Adrenal gland (tissue), 12 donors: Measurements from ENCODE around the gene CSTPP1. TPM values are rescaled to one million over a fixed set of nuclear protein-coding genes. Genes with fewer than 3 reads are reported as not detected.

Experiments used
- DNase-seq, 7 donors: peaks; one replicate each; pipeline ENCODE4 v3.0.0-alpha.2; 2019 to 2020
- H3K27ac ChIP-seq, 5 donors: fragments of 200-600 bp; sonication (generic) in 4 of 5; 1 replicate in 3 of 5; 2 replicates in 2 of 5; pipeline versions ENCODE4 v1.5.1 to v1.8.0; 2016 to 2020; ENCODE audit warnings: mild to moderate bottlenecking in 1 of 5
- H3K27me3 ChIP-seq: fragments of 200-600 bp; 2 replicates; pipeline ENCODE4 v1.8.0; 2021
- H3K36me3 ChIP-seq, 2 donors: fragments of 200-600 bp; replicated peaks in 1 of 2; 1 replicate in 1 of 2; 2 replicates in 1 of 2; pipeline versions ENCODE4 v1.5.1 to v1.8.0; 2018 to 2022
- H3K4me1 ChIP-seq, 2 donors: fragments of 200-600 bp; replicated peaks in 1 of 2; 1 replicate in 1 of 2; 2 replicates in 1 of 2; pipeline versions ENCODE4 v1.5.1 to v1.8.0; 2018 to 2021
- H3K4me3 ChIP-seq, 4 donors: fragments of 200-600 bp; sonication (generic) in 3 of 4; one replicate each; pipeline ENCODE4 v1.5.1; 2016 to 2018
- H3K9me3 ChIP-seq, 3 donors: fragments of 200-600 bp; sonication (generic) in 1 of 3; replicated peaks in 1 of 3; 1 replicate in 2 of 3; 2 replicates in 1 of 3; pipeline versions ENCODE4 v1.5.1 to v1.8.0; 2016 to 2021
- POLR2A ChIP-seq, 2 donors: fragments of 450-650 bp; IDR thresholded peaks; one replicate each; pipeline ENCODE4 v1.6.1; 2017; ENCODE audit warnings: antibody characterized with exemption in 2 of 2, mild to moderate bottlenecking in 2 of 2, moderate library complexity in 1 of 2
- WGBS, 4 donors: extraction: QIAGEN DNeasy Blood & Tissue Kit in 2 of 4; methylation state at CpG; one replicate each; pipeline versions ENCODE4 v1.1.5 to v1.1.7; 2013 to 2017; 5-methylcytosine and 5-hydroxymethylcytosine counted together
- intact Hi-C, 2 donors: fragments of 100-400 bp; cut with DNase I; formaldehyde crosslinking; loops; one replicate each; pipeline versions ENCODE4 v1.14.1 to v1.15.0; 2022 to 2023
- polyA plus RNA-seq, 3 donors: library from polyadenylated mRNA; stranded (reverse); fragments of 200-250 nt in 2 of 3; fragments of 350-450 nt in 1 of 3; fragmentation: Illumina TruSeq in 1 of 3; extraction: RNeasy Lipid Tissue Mini Kit (QIAGEN cat#74804) in 1 of 3; gene quantifications; one replicate each; pipeline ENCODE4 v1.2.3, GENCODE V29; 2013 to 2014
- total RNA-seq, 9 donors: library from RNA; depleted of rRNA in 4 of 9; stranded (reverse); fragments of >200 nt in 4 of 9; fragments of 120-200 nt in 1 of 9; fragmentation: NEBNext Ultra II Directional in 1 of 9; extraction: Animal tissue kit (Norgen Biotek cat#: 25700) in 1 of 9; gene quantifications; one replicate each; pipeline versions ENCODE4 v1.1.0 to v1.2.4, GENCODE V29; 2013 to 2023
- TF ChIP-seq, protein P1 (sequence below), 6 experiments: fragments of 450-650 bp in 4 of 6; fragments of 200-600 bp in 2 of 6; sonication (generic) in 1 of 6; IDR thresholded peaks; 1 replicate in 5 of 6; 2 replicates in 1 of 6; pipeline versions ENCODE4 v1.5.1 to v1.8.0; 2016 to 2021; ENCODE audit warnings: antibody characterized with exemption in 6 of 6, mild to moderate bottlenecking in 2 of 6, moderate library complexity in 1 of 6
- donor health status: healthy with polysubstance abuse.
- donor health status: Bipolar disorder and iron deficiency.
- donor health status: DM: yes; HTN: yes; CAD: no.
- donor health status: DM: no; HTN: no; CAD: no.
- donor health status: DM: no; HTN: no; CAD: no.
- donor health status: DM: yes; HTN: yes; CAD: no.

The CSTPP1 gene
- total and polyA plus RNA-seq, 12 donors = 17.6 to 63.0 (median 24.4) TPM

DNA sequence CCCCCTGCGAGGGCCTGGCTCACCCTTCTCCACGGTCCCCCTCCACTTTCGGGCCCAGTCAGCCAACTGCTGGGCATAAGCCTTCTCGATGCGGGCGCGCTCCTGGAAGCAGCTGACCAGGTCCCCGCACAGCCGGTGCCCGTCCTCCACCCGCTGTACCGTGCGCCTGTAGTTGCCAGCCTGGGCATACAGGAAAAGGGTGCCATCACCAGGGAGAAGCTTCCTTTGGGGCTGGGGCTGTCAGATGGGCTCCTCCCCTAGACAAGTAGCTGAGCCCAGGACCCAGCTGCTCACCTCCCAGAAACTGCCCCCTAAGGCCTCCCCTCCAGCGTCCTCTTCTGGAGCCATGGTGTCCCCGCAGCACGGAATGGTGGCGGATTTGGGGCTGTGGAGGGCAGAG, 245.8 kb downstream of the CSTPP1 start:
- no peak for DNase-seq
- intact Hi-C loops = loop anchor here in 1 of 2 donors (10.0 kb wide), 1 partner anchor 82 kb away; no protein-coding TSS in a partner anchor
- whole genome bisulfite sequencing, 4 donors = 91 to 97% (median 96%) methylated on average over 13 to 17 of the region's 17 CpGs
- no peak for TF ChIP-seq POLR2A (IDR thresholded peaks at IDR 0.05)
- TF ChIP-seq, protein P1, sequence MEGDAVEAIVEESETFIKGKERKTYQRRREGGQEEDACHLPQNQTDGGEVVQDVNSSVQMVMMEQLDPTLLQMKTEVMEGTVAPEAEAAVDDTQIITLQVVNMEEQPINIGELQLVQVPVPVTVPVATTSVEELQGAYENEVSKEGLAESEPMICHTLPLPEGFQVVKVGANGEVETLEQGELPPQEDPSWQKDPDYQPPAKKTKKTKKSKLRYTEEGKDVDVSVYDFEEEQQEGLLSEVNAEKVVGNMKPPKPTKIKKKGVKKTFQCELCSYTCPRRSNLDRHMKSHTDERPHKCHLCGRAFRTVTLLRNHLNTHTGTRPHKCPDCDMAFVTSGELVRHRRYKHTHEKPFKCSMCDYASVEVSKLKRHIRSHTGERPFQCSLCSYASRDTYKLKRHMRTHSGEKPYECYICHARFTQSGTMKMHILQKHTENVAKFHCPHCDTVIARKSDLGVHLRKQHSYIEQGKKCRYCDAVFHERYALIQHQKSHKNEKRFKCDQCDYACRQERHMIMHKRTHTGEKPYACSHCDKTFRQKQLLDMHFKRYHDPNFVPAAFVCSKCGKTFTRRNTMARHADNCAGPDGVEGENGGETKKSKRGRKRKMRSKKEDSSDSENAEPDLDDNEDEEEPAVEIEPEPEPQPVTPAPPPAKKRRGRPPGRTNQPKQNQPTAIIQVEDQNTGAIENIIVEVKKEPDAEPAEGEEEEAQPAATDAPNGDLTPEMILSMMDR (IDR thresholded peaks at IDR 0.05) = no peak
- Histone ChIP-seq H3K36me3 (peaks cover 0 to 19% of the 10 kb centered on the region in 2 donors), H3K9me3 (no peaks in the 10 kb centered on the region), H3K27ac (peak overlapping the region in 2 of 5 donors; percentile 89 to 96), H3K4me1 (peaks cover 47 to 65% of the 10 kb centered on the region in 2 donors), H3K27me3 (no peaks in the 10 kb centered on the region), H3K4me3 (no peak overlapping the region)

DNA sequence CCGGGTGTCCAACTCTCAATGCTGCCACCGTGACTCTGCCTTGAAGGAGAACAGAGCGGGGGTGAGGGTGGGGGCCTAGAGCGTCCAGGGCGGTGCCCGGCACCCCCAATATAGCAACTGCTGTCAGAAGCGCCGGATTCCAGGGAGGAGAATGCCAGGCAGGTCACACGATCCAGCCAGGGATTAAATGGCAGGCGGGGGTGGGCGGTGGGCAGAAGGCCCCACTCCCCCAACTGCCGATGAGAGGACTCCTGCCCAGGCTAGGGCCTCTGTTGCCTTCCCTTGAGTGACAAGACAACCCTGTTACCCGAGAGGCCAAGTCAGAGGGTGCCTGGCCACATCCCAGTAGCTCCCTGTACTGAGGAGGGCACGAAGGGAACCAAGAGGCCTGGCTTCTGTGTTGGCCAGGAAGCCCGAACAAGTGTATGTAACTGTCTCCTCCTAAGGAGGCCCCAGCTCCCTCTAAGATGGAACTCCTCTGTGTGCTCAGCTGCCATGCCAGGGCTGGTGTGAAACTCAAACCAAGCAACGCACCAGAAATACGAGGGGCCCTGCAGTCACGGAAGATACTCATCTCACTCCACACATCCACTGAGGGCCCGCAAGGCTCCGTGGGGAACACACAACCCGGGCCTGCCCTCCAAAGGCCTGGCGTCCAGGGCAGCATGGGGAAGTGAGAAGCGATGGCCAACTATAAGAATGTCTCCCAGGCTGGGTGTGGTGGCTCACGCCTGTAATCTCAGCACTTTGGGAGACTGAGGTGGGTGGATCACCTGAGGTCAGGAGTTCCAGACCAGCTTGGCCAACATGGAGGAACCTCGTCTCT, 246.7 kb downstream of the CSTPP1 start:
- intact Hi-C loops = loop anchor here in 1 of 2 donors (10.0 kb wide), 1 partner anchor 82 kb away; no protein-coding TSS in a partner anchor
- H3K36me3 ChIP-seq = peaks cover 0 to 19% of the 10 kb centered on the region in 2 donors
- no peak for TF ChIP-seq POLR2A (IDR thresholded peaks at IDR 0.05)
- TF ChIP-seq, protein P1 (IDR thresholded peaks at IDR 0.05) = no peak
- H3K27me3 ChIP-seq = no peaks in the 10 kb centered on the region
- H3K27ac ChIP-seq = peak overlapping the region; percentile 8 to 96 (median 89)
- WGBS, 4 donors = 76 to 85% (median 83%) methylated on average over 11 to 25 of the region's 25 CpGs
- no peaks in the 10 kb centered on the region for H3K9me3 ChIP-seq
- DNase-seq = no peak
- H3K4me3 ChIP-seq = no peak overlapping the region
- H3K4me1 ChIP-seq = peaks cover 42 to 60% of the 10 kb centered on the region in 2 donors

DNA sequence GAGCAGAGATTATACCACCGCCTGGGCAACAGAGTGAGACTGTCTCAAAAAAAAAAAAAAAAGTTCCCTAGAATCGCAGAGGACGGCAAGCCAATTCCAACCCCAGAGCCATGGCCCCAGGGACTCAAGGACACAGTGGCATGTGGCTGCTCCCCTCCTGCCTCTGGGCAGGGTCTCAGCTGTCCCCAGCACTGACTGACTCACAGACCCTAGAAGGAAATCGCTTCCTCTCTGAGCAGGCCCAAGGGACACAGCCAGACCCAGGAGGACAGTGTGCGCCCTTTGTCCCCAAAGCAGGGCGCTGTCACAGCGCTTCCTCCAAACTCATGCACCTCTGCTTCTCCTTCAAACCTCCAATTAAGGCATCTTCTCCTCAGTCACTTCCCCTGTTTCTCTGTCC, 247.4 kb downstream of the CSTPP1 start:
- Histone ChIP-seq H3K4me1 (peaks cover 37 to 53% of the 10 kb centered on the region in 2 donors), H3K27me3 (no peaks in the 10 kb centered on the region), H3K27ac (peak overlapping the region; percentile 8 to 96 (median 89)), H3K36me3 (peaks cover 0 to 15% of the 10 kb centered on the region in 2 donors), H3K4me3 (peak overlapping the region in 1 of 4 donors; percentile 69), H3K9me3 (no peaks in the 10 kb centered on the region)
- intact Hi-C loops = loop anchor here in 1 of 2 donors (10.0 kb wide), 1 partner anchor 81 kb away; no protein-coding TSS in a partner anchor
- WGBS, 4 donors = 40 to 77% (median 45%) methylated on average over 7 of the region's 7 CpGs
- TF ChIP-seq POLR2A (IDR thresholded peaks at IDR 0.05) = peak in 1 of 2 donors; percentile 60
- TF ChIP-seq, protein P1 (IDR thresholded peaks at IDR 0.05) = no peak
- DNase-seq = peak in 6 of 7 donors; percentile 67 to 84 (median 78)

DNA sequence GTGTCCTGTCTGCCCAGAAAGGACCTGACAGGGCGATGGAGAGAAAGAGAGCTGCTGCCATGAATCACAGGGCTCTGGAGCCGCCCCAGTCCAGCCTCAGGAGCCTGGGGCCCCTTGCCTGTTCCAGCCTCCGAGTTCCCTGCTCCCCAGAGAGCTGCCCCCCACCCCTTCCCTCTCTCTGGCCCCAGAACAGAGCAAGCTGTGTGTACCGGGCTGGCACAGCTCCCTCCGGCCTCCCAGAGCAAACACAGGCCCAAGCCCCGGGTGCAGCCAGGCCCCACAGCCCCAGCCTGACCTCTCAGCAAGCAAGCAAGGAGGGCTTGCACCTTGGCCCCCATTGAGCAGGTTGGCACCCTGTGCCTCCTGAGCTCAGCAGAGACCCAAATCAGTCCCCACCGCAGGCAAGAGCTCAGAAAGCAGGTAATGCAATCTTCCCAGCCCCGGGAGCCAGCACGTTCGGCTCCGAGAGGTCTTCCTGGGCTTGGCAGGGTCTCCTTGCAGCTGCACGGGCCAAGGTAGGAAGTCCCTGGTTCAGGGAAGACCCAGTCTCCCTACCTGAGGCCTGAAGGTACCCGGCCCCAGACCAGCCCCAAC, 248.2 kb downstream of the CSTPP1 start:
- TF ChIP-seq POLR2A (IDR thresholded peaks at IDR 0.05) = no peak
- TF ChIP-seq, protein P1 (IDR thresholded peaks at IDR 0.05) = no peak
- Histone ChIP-seq H3K4me3 (peak overlapping the region in 2 of 4 donors; percentile 54 to 69), H3K4me1 (peaks cover 37 to 47% of the 10 kb centered on the region in 2 donors), H3K27ac (peak overlapping the region; percentile 85 to 96 (median 91)), H3K9me3 (no peaks in the 10 kb centered on the region), H3K27me3 (no peaks in the 10 kb centered on the region), H3K36me3 (peaks cover 0 to 7% of the 10 kb centered on the region in 2 donors)
- peak in 4 of 7 donors; percentile 37 to 57 (median 53) for DNase-seq
- 16 to 40% (median 31%) methylated on average over 3 to 13 of the region's 13 CpGs for WGBS, 4 donors
- intact Hi-C loops = loop anchor here (5.0 to 10.0 kb wide), 2 partner anchors 77 to 80 kb away; no protein-coding TSS in a partner anchor
